ENCODE data around the gene ANK3. TPM values are rescaled to one million over a fixed set of nuclear protein-coding genes. Genes with fewer than 3 reads are reported as not detected.

ANK3 gene
- total and polyA plus RNA-seq, 2 experiments from 2014 or later = 46.5 to 85.2 TPM

- H3K4me3 ChIP-seq = no peak overlapping the region
- H3K79me2 ChIP-seq (replicated peaks; ENCODE audit: insufficient read depth) = no peaks in the 10 kb centered on the region
- Mint-ChIP-seq H3K36me3 (ENCODE audit: low read depth) (no peaks in the 10 kb centered on the region), H3K4me3 (no peak overlapping the region), H3K27me3 (ENCODE audit: insufficient read depth, low read depth, poor library complexity) (no peaks in the 10 kb centered on the region), H3K9me3 (no peaks in the 10 kb centered on the region), H3K27ac (no peak overlapping the region), H3K4me1 (peaks cover 14% of the 10 kb centered on the region)
- DNase-seq (ENCODE audit: low spot score) (no peak), ATAC-seq (no peak)
- no peak overlapping the region for H3K27ac ChIP-seq (ENCODE audit: low read depth)
- H3K27me3 ChIP-seq (ENCODE audit: insufficient read depth) = no peaks in the 10 kb centered on the region
- H2AFZ ChIP-seq = no peak overlapping the region
- H3F3A ChIP-seq (replicated peaks; ENCODE audit: low read depth) = no peaks in the 10 kb centered on the region
- H3K36me3 ChIP-seq (ENCODE audit: insufficient read depth) = no peaks in the 10 kb centered on the region
- no peaks in the 10 kb centered on the region for H3K9me2 ChIP-seq (ENCODE audit: insufficient read depth)
- TF ChIP-seq NANOG (IDR thresholded peaks at IDR 0.05; ENCODE audit: borderline replicate concordance) = no peak
- TF ChIP-seq EZH2 (IDR thresholded peaks at IDR 0.05; ENCODE audit: low read depth, unreplicated experiment) = no peak
- peaks cover 15% of the 10 kb centered on the region for H3K4me1 ChIP-seq (ENCODE audit: insufficient read depth)
- no peak overlapping the region for H3K4me2 ChIP-seq
- H4K20me1 ChIP-seq (replicated peaks; ENCODE audit: insufficient read depth) = no peaks in the 10 kb centered on the region
Observed at GRCh38 chr10:60295028-60295937, 94.4 kb downstream of the ANK3 start.

- H3K27me3 ChIP-seq (ENCODE audit: insufficient read depth) = no peaks in the 10 kb centered on the region
- no peak overlapping the region for H3K4me2 ChIP-seq
- no peaks in the 10 kb centered on the region for H3K27me3 Mint-ChIP-seq (ENCODE audit: insufficient read depth, low read depth, poor library complexity)
- H2AFZ ChIP-seq = no peak overlapping the region
- no peaks in the 10 kb centered on the region for H3F3A ChIP-seq (replicated peaks; ENCODE audit: low read depth)
- no peaks in the 10 kb centered on the region for H3K9me3 Mint-ChIP-seq
- H3K36me3 Mint-ChIP-seq (ENCODE audit: low read depth) = no peaks in the 10 kb centered on the region
- no peak overlapping the region for H3K4me3 Mint-ChIP-seq
- H3K4me1 ChIP-seq (ENCODE audit: insufficient read depth) = peaks cover 8% of the 10 kb centered on the region
- no peaks in the 10 kb centered on the region for H3K36me3 ChIP-seq (ENCODE audit: insufficient read depth)
- no peaks in the 10 kb centered on the region for H4K20me1 ChIP-seq (replicated peaks; ENCODE audit: insufficient read depth)
- no peak overlapping the region for H3K4me3 ChIP-seq
- no peaks in the 10 kb centered on the region for H3K9me2 ChIP-seq (ENCODE audit: insufficient read depth)
- H3K4me1 Mint-ChIP-seq = peaks cover 8% of the 10 kb centered on the region; the same call in 2 of the 3 replicates
- TF ChIP-seq CREB1 (CRISPR knock-in tag; IDR thresholded peaks at IDR 0.05; ENCODE audit: low read depth) (no peak), EZH2phosphoT487 (IDR thresholded peaks at IDR 0.05; ENCODE audit: unreplicated experiment) (no peak), STAT1 (IDR thresholded peaks at IDR 0.05; ENCODE audit: unreplicated experiment) (no peak), JUNB (IDR thresholded peaks at IDR 0.05; ENCODE audit: unreplicated experiment) (no peak), NANOG (IDR thresholded peaks at IDR 0.05; ENCODE audit: borderline replicate concordance) (no peak), EZH2 (IDR thresholded peaks at IDR 0.05; ENCODE audit: low read depth, unreplicated experiment) (no peak), ETS1 (IDR thresholded peaks at IDR 0.05) (no peak), ZNF462 (CRISPR knock-in tag; IDR thresholded peaks at IDR 0.05) (no peak), CTCF (conservative IDR thresholded peaks at IDR 0.05; ENCODE audit: low read depth in 2 of 2) (no peak), ZNF114 (CRISPR knock-in tag; IDR thresholded peaks at IDR 0.05) (no peak), ZNF331 (CRISPR knock-in tag; IDR thresholded peaks at IDR 0.05; ENCODE audit: low read depth) (no peak)
- ATAC-seq (no peak), DNase-seq (ENCODE audit: low spot score) (no peak)
- no peak overlapping the region for H3K27ac Mint-ChIP-seq
- H3K79me2 ChIP-seq (replicated peaks; ENCODE audit: insufficient read depth) = no peaks in the 10 kb centered on the region
- no peak overlapping the region for H3K27ac ChIP-seq (ENCODE audit: low read depth)
Observed at GRCh38 chr10:60293581-60294175, 96.0 kb downstream of the ANK3 start.

Data from GM23338 (cell line).